Stimulated activated CD8-positive, alpha-beta memory T cell treated with anti-CD3 and anti-CD28 coated beads, Interleukin-12 subunit alpha, Interleukin-12 subunit beta, amount 100 ng/mL, for 4 hours (primary cell): ENCODE data around the gene ASB7.

Experiments
- DNase-seq: peaks from one replicate; pipeline ENCODE4 v3.0.0-alpha.2; 2020; ENCODE audit warnings: low read depth

The ASB7 gene

GRCh38 chr15:100686725-100687473, 84.5 kb downstream of the ASB7 start:
- DNase-seq = no peak

- no peak for DNase-seq
These were observed 85.3 kb downstream of the ASB7 start for GRCh38 chr15:100687582-100688141.

GRCh38 chr15:100688549-100689120, 86.2 kb downstream of the ASB7 start:
- no peak for DNase-seq

GRCh38 chr15:100689131-100689899, 86.9 kb downstream of the ASB7 start:
- no peak for DNase-seq

GRCh38 chr15:100690032-100690794, 87.8 kb downstream of the ASB7 start:
- DNase-seq = no peak

- DNase-seq = no peak
These were observed 88.4 kb downstream of the ASB7 start for GRCh38 chr15:100690795-100691158.

- no peak for DNase-seq
These were observed 88.9 kb downstream of the ASB7 start for GRCh38 chr15:100691321-100691720.

- no peak for DNase-seq
These were observed 89.9 kb downstream of the ASB7 start for GRCh38 chr15:100692246-100692645.

- DNase-seq = no peak
These were observed 90.3 kb downstream of the ASB7 start for GRCh38 chr15:100692671-100693070.

GRCh38 chr15:100693451-100693850, 91.1 kb downstream of the ASB7 start:
- no peak for DNase-seq

GRCh38 chr15:100694381-100695021, 92.1 kb downstream of the ASB7 start:
- no peak for DNase-seq

GRCh38 chr15:100695048-100695447, 92.7 kb downstream of the ASB7 start:
- DNase-seq = no peak

GRCh38 chr15:100696452-100696851, 94.1 kb downstream of the ASB7 start:
- DNase-seq = no peak
